ENCODE data around the gene GPR142.

GPR142 gene

DNA sequence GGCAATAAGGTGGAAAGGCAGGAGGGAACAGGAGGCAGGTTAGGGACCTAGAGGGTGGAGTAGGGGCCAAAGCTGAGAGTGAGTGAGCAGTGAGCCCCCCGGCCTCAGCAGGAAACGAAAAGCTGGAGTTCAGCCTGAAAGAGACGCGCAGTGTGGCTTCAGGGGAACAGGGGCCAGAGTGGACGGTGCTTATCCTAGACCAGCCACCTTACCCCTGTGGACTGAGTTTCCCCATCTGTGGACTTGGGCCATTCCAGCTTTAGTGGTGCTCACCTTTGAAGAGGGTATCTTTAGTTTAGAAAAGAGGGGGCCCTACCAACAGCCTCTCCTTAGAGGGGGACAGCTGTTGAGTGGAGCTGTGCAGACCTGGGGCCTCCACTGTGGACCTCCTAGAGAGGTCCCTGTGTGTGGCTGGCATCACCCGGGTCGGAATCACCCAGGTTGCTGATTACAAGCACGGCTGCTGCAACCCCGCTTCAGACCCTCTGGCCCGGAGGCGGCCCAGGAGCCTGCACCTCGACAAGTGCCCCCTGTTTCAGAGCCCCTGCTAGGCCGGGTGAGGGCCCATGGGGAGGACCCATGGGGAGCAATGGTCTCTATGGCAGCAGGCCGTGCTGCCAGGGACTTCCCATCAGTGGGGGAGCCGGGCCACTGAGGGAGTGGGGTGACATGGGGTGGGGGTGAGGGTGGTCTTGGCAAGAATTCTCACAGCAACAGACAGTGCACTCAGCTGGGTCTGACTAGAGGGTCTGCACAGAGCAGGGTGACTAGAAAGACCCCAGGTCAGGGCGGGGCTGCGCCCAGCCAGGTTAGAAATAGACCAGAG, 2.6 kb downstream of the GPR142 start:
- DNase-seq (ENCODE audit: low read depth), result no peak

DNA sequence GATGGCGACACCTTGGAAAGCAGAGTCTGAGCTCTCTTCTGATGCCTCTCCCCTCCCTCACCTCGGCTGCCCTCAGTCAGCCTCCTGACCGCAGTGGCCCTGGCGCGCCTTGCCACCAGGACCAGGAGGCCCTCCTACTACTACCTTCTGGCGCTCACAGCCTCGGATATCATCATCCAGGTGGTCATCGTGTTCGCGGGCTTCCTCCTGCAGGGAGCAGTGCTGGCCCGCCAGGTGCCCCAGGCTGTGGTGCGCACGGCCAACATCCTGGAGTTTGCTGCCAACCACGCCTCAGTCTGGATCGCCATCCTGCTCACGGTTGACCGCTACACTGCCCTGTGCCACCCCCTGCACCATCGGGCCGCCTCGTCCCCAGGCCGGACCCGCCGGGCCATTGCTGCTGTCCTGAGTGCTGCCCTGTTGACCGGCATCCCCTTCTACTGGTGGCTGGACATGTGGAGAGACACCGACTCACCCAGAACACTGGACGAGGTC, 4.4 kb downstream of the GPR142 start:
- DNase-seq (ENCODE audit: low read depth), result no peak

- no peak for DNase-seq (ENCODE audit: low read depth)
Measured at GRCh38 chr17:74372426-74372825, 5.1 kb downstream of the GPR142 start.

DNA sequence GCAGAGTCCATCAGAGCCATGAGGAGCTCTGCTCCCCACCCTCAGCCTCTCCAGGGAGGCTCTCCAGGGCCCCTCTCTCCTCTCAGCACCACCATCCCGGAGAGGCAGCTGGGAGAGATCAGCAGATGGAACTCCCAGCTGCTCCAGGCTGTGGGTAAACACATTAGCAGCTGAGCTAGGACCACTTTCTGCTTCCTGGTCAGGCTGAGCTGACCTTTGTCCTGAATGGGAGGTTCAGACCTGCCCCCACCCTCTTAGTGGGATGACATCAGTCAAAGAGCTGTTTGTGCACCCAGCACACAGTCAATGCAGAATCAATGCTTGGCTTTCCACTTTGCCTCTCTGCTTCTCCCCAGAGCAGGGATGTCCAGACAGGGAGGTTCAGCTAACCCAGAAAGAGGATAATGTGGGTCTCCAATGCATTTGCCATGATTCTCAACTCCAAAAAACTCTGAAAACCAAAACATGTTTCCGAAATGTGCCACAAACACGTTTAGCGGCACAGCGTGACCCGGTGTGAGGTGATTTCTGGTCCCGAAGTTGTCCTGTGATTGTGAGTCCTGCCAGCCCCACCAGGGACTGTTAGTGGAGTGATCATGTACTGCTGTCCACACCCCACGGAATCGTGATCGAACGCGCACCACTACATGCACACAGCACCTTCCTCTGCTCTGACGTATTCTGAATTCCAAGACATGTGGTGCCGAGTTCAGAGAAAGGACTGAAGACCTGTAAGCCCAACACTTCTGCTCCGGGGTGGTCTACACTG, 6.7 kb downstream of the GPR142 start:
- DNase-seq (ENCODE audit: low read depth), result no peak

DNA sequence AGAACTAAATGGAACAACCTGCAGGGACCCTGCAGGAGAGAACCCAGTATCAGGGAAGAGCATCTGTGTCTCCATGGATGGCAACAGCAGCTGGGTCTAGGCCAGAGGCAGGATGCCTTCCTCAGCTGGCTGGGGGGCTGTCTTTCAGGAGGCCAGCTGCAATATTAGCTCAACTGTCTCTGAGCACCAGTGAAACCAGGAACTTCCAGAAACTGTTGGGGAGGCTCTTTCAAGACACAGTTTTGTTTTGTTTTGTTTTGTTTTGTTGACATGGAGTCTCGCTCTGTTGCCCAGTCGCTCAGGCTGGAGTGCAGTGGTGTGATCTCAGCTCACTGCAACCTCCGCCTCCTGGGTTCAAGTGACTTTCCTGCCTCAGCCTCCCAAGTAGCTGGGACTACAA, 7.6 kb downstream of the GPR142 start:
- DNase-seq (ENCODE audit: low read depth), result no peak

DNA sequence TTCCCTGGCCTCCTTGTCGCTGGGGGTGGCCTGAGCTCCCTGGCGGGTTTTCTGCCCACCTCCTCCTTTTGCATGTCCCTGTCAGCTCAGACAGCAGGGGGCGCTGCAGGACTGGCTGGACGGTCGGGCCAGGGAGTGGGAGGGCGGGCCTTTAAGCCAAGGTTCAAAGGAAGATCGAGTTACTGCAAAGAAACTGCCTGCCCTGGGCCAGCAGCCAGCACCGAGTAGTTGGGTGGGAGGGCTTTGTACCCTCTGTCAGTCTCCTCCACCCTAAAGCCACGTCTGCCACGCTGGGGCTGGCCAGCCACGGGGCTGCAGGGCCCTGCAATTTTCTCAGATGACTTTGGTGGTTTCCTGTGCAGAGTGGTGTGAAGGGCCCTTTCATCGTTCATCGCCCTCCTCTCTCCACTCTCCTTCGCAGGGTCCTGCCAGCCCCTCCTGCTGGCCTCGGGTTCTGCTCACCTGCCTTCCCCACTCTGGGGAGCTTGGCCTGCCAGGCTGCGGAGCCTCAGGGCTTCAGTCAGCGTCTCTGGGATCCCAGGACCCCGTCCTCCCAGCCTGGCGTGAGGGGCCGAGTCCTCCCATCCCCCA, 12.3 kb downstream of the GPR142 start:
- peak; percentile 85 for DNase-seq (ENCODE audit: low read depth)

DNA sequence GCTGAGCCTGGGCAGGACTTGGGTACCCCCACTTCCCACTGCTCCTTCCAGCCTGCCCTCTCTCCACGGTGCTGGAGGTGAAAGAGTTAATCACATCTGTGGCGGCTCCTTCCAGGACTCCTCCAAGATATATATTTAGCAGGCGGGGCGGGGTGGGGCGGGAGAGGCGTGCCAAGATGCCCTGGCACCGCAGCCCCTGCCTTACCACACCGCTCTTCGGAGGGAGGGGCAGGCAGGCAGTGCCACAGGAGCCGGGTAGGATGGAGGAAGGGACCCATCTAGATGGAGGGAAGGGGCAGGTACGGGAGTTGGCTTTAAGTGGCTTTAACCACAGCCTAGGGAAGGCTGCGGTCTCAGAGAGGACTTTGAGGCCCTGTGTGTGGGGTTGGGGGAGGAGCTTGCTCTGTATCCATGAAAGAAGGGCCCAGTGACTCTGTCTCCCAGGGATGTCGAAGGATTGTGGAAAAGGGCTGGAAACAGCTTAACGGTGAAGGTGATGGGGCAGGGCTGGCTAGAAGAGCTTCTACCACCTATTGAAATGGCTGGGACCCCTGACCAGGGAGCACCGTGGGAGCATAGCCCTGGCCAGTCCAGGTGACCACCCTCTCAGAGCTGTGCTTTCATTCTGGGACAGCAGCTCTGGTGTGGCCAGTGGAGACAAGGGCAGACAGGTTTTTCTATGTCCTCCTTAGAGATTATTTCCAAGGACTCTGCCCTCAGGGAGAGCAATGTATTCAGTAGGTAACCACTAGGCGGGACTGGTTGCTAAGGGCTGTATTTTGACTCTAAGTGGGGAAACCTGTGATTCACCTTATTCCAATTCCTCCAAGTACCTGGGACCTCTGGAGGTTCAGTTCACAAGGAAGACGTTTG, 13.0 kb downstream of the GPR142 start:
- no peak for DNase-seq (ENCODE audit: low read depth)

GRCh38 chr17:74380959-74381808, 13.9 kb downstream of the GPR142 start:
- no peak for DNase-seq (ENCODE audit: low read depth)

DNA sequence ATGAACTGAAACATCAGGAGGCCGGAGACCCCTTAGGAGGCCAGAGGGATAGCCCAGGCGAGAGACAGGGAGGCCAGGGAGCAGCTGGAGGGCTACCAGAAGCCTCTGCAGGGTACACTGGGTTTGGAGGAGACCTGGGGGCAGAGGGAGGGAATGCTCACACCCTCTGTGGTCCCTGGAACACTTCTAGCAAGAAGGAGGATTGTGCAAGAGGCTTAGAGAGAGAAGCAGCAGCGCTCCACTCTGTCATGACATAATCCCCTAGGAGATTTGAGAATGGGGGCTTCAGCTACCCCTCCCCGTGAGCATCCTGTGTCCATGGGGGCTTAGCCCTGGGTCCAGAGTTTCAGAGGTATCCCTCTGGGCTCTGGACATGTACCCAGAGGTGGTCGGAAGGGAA, 15.8 kb downstream of the GPR142 start:
- no peak for DNase-seq (ENCODE audit: low read depth)

- DNase-seq (ENCODE audit: low read depth), result no peak
Measured at GRCh38 chr17:74385201-74385600, 17.9 kb downstream of the GPR142 start.

DNA sequence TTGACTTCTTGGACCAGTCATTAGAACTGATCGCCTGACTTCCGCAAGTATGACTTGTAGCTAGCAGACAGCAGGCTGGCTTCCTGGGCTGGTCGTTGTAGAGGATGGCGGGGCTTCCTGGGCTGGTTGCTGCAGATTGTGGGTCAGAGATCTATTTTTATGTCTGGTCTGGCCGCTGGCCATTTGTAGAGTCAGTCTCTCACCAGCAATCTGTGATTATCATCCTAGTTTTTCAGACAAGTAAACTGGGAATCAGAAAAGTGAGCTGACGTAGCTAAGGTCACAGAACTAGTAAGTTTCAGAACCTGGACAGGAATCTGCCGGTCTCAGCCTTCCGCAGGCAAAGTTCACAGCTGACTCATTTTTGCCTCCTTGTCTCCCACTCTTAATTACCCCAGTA, 19.1 kb downstream of the GPR142 start:
- no peak for DNase-seq (ENCODE audit: low read depth)

DNA sequence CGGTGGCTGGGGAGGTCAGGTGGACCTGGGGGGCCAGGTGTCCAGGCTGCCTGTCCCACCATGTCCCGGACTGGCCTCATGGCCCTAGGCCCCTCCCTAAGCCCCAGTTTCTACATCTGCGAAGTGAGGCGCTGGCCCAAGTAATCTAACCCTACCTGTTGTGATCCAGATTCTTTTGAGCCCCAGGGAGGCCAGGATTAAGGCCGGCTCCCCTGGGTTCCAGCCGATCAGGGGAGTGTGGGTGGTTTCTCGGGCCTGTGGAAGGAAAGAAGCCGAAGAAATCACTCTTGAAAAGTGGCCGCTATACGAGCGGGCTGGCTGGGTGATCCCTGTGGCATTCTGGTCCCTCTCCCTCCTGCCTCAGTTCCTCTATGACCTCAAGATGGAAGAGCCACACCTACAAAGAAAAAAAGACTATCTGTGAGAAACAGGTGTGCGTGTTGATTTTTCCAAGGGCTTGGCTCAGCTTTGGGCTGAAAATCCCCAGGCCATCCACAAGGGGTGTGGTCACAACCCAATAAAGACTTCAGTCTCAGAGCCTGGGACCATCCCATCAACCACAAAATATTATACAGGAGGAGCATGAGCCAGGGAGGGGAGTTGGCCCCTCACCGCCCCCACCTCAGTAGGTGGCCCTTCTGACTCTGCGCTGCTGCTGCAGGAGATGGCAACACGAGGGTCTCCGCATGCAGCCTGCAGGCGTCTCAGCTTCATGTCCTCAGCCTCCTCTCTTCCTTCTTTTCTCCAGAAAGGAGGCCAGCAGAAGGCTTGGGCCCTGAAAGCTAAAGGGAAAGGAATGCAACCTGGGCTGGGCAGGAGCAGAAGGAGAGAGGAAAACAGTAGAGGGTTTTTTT, 20.3 kb downstream of the GPR142 start:
- no peak for DNase-seq (ENCODE audit: low read depth)

- DNase-seq (ENCODE audit: low read depth), result no peak
Measured at GRCh38 chr17:74389084-74389753, 21.9 kb downstream of the GPR142 start.

- DNase-seq (ENCODE audit: low read depth), result no peak
Measured at GRCh38 chr17:74389937-74390679, 22.8 kb downstream of the GPR142 start.

DNA sequence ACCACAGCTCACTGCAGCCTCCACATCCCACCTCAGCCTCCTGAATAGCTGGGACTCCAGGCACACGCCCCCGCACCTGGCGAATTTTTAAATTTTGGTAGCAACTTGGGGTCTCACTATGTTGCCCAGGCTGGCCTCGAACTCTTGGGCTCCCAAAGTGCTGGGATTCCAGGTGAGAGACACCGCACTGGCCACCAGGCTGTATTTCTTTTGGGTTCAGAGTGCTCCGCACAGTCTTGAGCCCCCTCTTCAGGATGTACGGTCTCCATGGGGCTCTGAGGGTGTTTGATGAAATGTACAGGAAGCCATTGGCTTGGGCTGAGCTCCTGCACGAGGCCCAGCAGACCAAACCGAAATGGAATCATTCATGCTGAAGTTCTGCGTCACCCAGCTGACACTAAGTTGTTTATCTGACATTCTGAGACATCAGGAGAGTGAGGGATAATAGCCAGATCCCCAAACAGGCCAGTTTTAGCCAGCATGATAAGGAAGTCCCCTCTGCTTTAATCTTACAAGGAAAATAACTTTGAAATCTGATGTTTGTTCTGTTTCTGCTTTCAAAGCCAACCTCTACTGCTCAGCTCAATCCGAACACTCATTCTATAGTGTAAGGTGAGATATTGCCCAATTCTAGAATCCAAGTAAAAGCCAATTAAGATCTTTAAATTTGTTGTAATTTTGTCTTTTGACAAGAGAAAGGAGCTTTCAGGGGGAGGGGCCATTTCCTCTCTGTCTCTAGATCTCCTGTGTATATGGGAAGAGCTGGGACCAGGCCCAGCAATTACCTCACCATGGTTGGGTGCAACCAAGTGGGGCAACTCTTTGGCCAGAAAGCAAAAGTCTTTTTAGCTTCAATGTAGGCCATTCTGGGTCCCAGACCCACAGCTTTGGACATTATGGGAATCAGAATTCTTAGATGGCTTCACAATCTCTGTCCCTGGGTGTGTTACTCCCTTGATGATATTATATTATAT, 23.7 kb downstream of the GPR142 start:
- DNase-seq (ENCODE audit: low read depth), result no peak

- DNase-seq (ENCODE audit: low read depth), result no peak
Measured at GRCh38 chr17:74391771-74392170, 24.5 kb downstream of the GPR142 start.

DNA sequence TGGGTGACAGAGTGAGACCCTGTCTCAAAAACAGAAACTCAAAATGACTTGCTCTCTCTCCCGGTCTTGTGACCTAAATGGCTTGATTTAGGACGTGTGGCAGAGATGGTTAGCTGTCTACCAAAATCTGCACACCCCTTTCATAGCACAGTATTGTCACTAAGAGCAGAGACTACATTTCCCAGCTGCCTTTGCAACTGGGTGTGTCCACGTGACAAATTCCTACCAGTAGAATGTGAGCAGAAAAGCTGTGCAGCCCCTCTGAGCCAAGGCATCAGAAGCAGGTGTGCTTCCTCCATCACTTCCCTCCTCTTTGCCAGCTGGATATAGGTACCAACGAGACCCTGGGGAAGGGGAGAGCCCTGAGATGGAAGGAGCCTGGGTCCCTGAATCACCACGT, 25.5 kb downstream of the GPR142 start:
- DNase-seq (ENCODE audit: low read depth), result no peak
